ENCODE measurements around the gene HLTF.

DNA sequence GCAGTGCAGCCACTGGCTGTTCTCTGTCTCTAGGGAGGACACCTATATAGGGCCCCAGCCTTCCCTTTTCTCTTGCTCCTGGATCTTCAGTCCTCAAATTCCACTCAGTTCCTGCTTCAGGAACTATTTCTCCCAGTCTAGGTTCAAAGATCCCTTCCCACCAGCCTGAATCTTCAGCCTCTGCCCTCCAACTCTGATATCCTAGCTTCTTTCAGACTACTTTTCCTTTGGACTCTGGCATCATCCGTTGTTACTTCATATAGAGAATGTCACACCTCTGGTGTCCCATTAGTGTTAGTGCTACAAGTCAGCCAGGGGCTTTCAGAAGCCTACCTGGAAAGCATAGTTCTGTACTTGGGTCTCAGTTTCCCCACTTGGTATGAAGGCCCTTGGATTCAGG, 33.1 kb upstream of the HLTF start:
- TF ChIP-seq CTCF (IDR thresholded peaks at IDR 0.05) (no peak), EZH2 (IDR thresholded peaks at IDR 0.05; ENCODE audit: borderline replicate concordance, insufficient read depth, low read depth, low read length, poor library complexity, severe bottlenecking) (no peak)
